Transverse colon (tissue), 4 donors: ENCODE results near the gene BORCS6. TPM values are rescaled to one million over a fixed set of nuclear protein-coding genes. Genes with fewer than 3 reads are reported as not detected.
A peak's percentile ranks its signal among the peaks of the same experiment; 100 is the strongest.

ENCODE experiments used
- DNase-seq: peaks from one replicate; pipeline ENCODE4 v3.0.0-alpha.2; 2019
- H3K27ac ChIP-seq, 4 donors: fragments of 200-600 bp; sonication (generic); 2 replicates each; pipeline ENCODE4 v1.5.1; 2016 to 2018; ENCODE audit warnings: inconsistent platforms in 4 of 4
- H3K27me3 ChIP-seq: fragments of 200-600 bp; sonication (generic); 2 replicates; pipeline ENCODE4 v1.5.1; 2017; ENCODE audit warnings: inconsistent platforms
- H3K36me3 ChIP-seq, 4 donors: fragments of 200-600 bp; sonication (generic); 2 replicates each; pipeline ENCODE4 v1.5.1; 2017 to 2019; ENCODE audit warnings: inconsistent platforms in 4 of 4
- H3K4me1 ChIP-seq, 4 donors: fragments of 200-600 bp; sonication (generic); 2 replicates each; pipeline ENCODE4 v1.5.1; 2017 to 2020; ENCODE audit warnings: inconsistent platforms in 4 of 4
- H3K4me3 ChIP-seq, 4 donors: fragments of 200-600 bp; sonication (generic); 1 replicate in 1 of 4; 2 replicates in 3 of 4; pipeline versions ENCODE4 v1.5.1 to v1.6.1; 2017 to 2019; ENCODE audit warnings: inconsistent platforms in 4 of 4
- H3K9me3 ChIP-seq, 2 donors: fragments of 200-600 bp; sonication (generic); 2 replicates each; pipeline ENCODE4 v1.5.1; 2017 to 2019; ENCODE audit warnings: inconsistent platforms in 2 of 2
- EP300 ChIP-seq: sonication (generic); formaldehyde crosslinking; IDR thresholded peaks from one replicate; pipeline ENCODE4 v1.6.1; 2017; ENCODE audit warnings: antibody characterized with exemption, low read depth
- POLR2A ChIP-seq: fragments of 450-650 bp; IDR thresholded peaks from one replicate; pipeline ENCODE4 v1.6.1; 2016; ENCODE audit warnings: antibody characterized with exemption, mild to moderate bottlenecking, moderate library complexity
- POLR2AphosphoS5 ChIP-seq, 3 donors: sonication (generic); formaldehyde crosslinking; IDR thresholded peaks; one replicate each; pipeline ENCODE4 v1.6.1; 2016; ENCODE audit warnings: antibody characterized with exemption in 3 of 3
- WGBS, 2 donors: methylation state at CpG; one replicate each; pipeline ENCODE4 v1.1.5; 2018; ENCODE audit warnings: low coverage in 1 of 2; 5-methylcytosine and 5-hydroxymethylcytosine counted together
- in situ Hi-C, 4 donors: fragments of 200-750 bp; cut with MboI; loops; one replicate each; pipeline versions ENCODE4 v1.15.0 to v1.15.1; 2017; ENCODE audit warnings: low sequenced_read_pairs in 3 of 4, low pct_ligation_motif_present in 1 of 4, low pct_unique_long_range_greater_than_20kb in 1 of 4
- intact Hi-C: fragments of 100-400 bp; cut with DNase I; formaldehyde crosslinking; loops from one replicate; pipeline ENCODE4 v1.15.1; 2023; ENCODE audit warnings: low total_unique reads
- total RNA-seq, 4 donors: library from RNA; depleted of rRNA; stranded (reverse); fragments of >200 nt; gene quantifications; one replicate each; pipeline ENCODE4 v1.1.0, GENCODE V29; 2016
- TF ChIP-seq, protein P1 (sequence below), 5 experiments: fragments of 200-600 bp in 3 of 5; fragments of 450-650 bp in 2 of 5; sonication (generic) in 3 of 5; IDR thresholded peaks; 1 replicate in 2 of 5; 2 replicates in 3 of 5; pipeline ENCODE4 v1.5.1; 2016 to 2017; ENCODE audit warnings: antibody characterized with exemption in 5 of 5, inconsistent platforms in 3 of 5, mild to moderate bottlenecking in 2 of 5, moderate library complexity in 1 of 5

BORCS6 gene
- total RNA-seq, 4 donors from 2014 or later: 3.2 to 17.1 (median 12.7) TPM

DNA sequence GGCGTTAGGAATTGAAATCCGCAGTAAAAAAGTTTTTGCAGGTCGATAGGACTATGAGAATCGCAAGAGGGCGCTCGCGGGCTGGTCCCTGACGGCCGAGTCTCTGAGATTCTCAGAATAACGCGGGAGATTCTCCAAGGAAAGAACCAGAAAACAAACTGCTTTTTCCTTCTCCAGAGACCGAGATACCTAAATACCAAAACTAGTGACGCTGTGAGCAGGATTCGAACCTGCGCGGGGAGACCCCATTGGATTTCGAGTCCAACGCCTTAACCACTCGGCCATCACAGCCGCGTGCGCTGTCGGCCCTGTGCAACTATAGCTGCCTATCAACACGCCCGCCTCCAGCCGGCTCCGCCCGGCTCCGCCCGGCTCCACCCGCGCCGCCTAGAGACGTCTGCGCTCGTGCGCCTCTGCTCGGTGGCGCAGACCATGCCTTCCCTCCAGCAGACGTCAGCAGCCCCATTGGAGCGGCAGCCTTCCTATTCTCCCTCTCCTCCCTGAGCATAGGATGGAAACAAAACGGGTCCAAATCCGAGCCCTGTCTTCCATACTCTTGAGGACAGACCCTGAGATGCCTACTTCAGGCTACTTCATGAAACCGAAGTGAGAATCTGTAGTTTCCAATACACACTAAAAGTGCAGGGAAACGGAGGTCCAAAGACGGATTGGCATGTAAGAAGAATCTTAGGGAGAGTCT lies 51.2 kb downstream of the BORCS6 start:
- Histone ChIP-seq H3K4me1 (peaks cover 7 to 27% (median 19%) of the 10 kb centered on the region in 4 donors), H3K27me3 (no peaks in the 10 kb centered on the region), H3K27ac (peak overlapping the region; percentile 86 to 93 (median 90)), H3K9me3 (no peaks in the 10 kb centered on the region), H3K36me3 (peaks cover 0 to 41% (median 19%) of the 10 kb centered on the region in 4 donors), H3K4me3 (peak overlapping the region in 2 of 4 donors; percentile 19 to 32)
- in situ Hi-C loops (loop anchor here in 1 of 4 donors (25.0 kb wide), 1 partner anchor 902 kb away; the partner anchor contains the start of genes DVL2, GABARAP and PHF23), intact Hi-C loops (no loop called here)
- TF ChIP-seq EP300: no peak
- TF ChIP-seq POLR2AphosphoS5 (IDR thresholded peaks at IDR 0.05): peak; percentile 79 to 88 (median 86)
- TF ChIP-seq, protein P1, sequence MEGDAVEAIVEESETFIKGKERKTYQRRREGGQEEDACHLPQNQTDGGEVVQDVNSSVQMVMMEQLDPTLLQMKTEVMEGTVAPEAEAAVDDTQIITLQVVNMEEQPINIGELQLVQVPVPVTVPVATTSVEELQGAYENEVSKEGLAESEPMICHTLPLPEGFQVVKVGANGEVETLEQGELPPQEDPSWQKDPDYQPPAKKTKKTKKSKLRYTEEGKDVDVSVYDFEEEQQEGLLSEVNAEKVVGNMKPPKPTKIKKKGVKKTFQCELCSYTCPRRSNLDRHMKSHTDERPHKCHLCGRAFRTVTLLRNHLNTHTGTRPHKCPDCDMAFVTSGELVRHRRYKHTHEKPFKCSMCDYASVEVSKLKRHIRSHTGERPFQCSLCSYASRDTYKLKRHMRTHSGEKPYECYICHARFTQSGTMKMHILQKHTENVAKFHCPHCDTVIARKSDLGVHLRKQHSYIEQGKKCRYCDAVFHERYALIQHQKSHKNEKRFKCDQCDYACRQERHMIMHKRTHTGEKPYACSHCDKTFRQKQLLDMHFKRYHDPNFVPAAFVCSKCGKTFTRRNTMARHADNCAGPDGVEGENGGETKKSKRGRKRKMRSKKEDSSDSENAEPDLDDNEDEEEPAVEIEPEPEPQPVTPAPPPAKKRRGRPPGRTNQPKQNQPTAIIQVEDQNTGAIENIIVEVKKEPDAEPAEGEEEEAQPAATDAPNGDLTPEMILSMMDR (IDR thresholded peaks at IDR 0.05): peak; percentile 83 to 98 (median 89)
- peak; percentile 74 for TF ChIP-seq POLR2A
- WGBS, 2 donors: 0 to 1% methylated on average over 15 to 38 of the region's 46 CpGs
- peak; percentile 96 for DNase-seq

DNA sequence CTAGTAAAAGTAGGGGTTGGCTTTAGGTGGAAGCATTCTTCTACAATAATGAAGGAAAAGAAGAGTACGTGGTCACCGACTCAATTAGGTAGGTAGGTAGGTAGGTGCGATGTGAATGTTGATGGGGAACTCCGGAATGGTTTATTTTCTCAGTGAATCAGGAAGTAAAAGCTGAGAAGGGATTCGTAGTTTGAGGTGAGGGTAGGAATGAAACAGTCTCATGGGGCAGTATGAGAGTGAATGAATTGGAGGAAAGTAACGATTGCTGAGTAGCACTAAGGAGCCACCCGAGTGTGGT lies 51.7 kb downstream of the BORCS6 start:
- in situ Hi-C loops (loop anchor here in 1 of 4 donors (25.0 kb wide), 1 partner anchor 901 kb away; the partner anchor contains the start of genes DVL2, GABARAP and PHF23), intact Hi-C loops (no loop called here)
- no peaks in the 10 kb centered on the region for H3K27me3 ChIP-seq
- H3K27ac ChIP-seq: peak overlapping the region; percentile 86 to 93 (median 90)
- H3K36me3 ChIP-seq: peaks cover 0 to 36% (median 17%) of the 10 kb centered on the region in 4 donors
- peak overlapping the region in 2 of 4 donors; percentile 19 to 32 for H3K4me3 ChIP-seq
- no peak for DNase-seq
- H3K9me3 ChIP-seq: no peaks in the 10 kb centered on the region
- TF ChIP-seq POLR2A (no peak), EP300 (no peak), POLR2AphosphoS5 (IDR thresholded peaks at IDR 0.05) (no peak)
- TF ChIP-seq, protein P1 (IDR thresholded peaks at IDR 0.05): no peak
- 0 to 2% methylated on average over 7 of the region's 7 CpGs for WGBS, 2 donors
- peaks cover 7 to 27% (median 19%) of the 10 kb centered on the region in 4 donors for H3K4me1 ChIP-seq

Other genes with a start within 250 kb of the BORCS6 start
- under 1 TPM in 1 of 4 donors, not detected in 3; 0.14 TPM for gene GUCY2D, start 187.6 kb downstream of the BORCS6 start, total RNA-seq
- gene ALOX15B, start 151.1 kb downstream of the BORCS6 start, total RNA-seq: 10 to 100 TPM in 1 of 4 donors, 1 to 10 TPM in 3; 3.3 to 44.4 (median 5.4) TPM
- not detected for gene ALOX12B, start 102.5 kb downstream of the BORCS6 start, total RNA-seq
- gene ALOXE3, start 71.7 kb downstream of the BORCS6 start, total RNA-seq: under 1 TPM in 1 of 4 donors, not detected in 3; 0.79 TPM
- gene HES7, start 66.1 kb downstream of the BORCS6 start, total RNA-seq: not detected
- 100 to 1,000 TPM in 2 of 4 donors, 10 to 100 TPM in 2; 55.9 to 211 (median 109) TPM for gene PER1, start 37.8 kb downstream of the BORCS6 start, total RNA-seq
- 10 to 100 TPM; 20.9 to 49.4 (median 30.1) TPM for gene VAMP2, start 27.2 kb downstream of the BORCS6 start, total RNA-seq
- gene TMEM107, start 13.8 kb downstream of the BORCS6 start, total RNA-seq: 10 to 100 TPM in 2 of 4 donors, 1 to 10 TPM in 2; 1.5 to 74.6 (median 18.3) TPM
- 1 to 10 TPM; 2.2 to 8.6 (median 5.6) TPM for gene AURKB, start 20.4 kb upstream of the BORCS6 start, total RNA-seq
- gene CTC1, start 57.9 kb upstream of the BORCS6 start, total RNA-seq: 100 to 1,000 TPM in 1 of 4 donors, 10 to 100 TPM in 3; 19.9 to 139 (median 31.7) TPM
- 10 to 100 TPM in 2 of 4 donors, 1 to 10 TPM in 1, under 1 TPM in 1; 0.75 to 24.9 (median 8.9) TPM for gene PFAS, start 59.1 kb upstream of the BORCS6 start, total RNA-seq
- gene RANGRF, start 98.5 kb upstream of the BORCS6 start, total RNA-seq: 10 to 100 TPM in 3 of 4 donors, 1 to 10 TPM in 1; 8.4 to 47.1 (median 14.6) TPM
- gene SLC25A35, start 105.2 kb upstream of the BORCS6 start, total RNA-seq: 10 to 100 TPM in 1 of 4 donors, 1 to 10 TPM in 3; 2.2 to 27.7 (median 4.2) TPM
- gene ARHGEF15, start 120.1 kb upstream of the BORCS6 start, total RNA-seq: 10 to 100 TPM in 2 of 4 donors, 1 to 10 TPM in 1, under 1 TPM in 1; 0.96 to 18.3 (median 6.6) TPM
- gene ODF4, start 149.7 kb upstream of the BORCS6 start, total RNA-seq: not detected
- gene RPL26, start 193.0 kb upstream of the BORCS6 start, total RNA-seq: 1,000 to 10,000 TPM in 3 of 4 donors, 100 to 1,000 TPM in 1; 714 to 2,921 (median 2,064) TPM
- not detected for gene RNF222, start 207.6 kb upstream of the BORCS6 start, total RNA-seq
- 10 to 100 TPM; 28.3 to 82.4 (median 77.2) TPM for gene NDEL1, start 245.7 kb upstream of the BORCS6 start, total RNA-seq